ENCODE data around the gene PLXNA4.

DNA sequence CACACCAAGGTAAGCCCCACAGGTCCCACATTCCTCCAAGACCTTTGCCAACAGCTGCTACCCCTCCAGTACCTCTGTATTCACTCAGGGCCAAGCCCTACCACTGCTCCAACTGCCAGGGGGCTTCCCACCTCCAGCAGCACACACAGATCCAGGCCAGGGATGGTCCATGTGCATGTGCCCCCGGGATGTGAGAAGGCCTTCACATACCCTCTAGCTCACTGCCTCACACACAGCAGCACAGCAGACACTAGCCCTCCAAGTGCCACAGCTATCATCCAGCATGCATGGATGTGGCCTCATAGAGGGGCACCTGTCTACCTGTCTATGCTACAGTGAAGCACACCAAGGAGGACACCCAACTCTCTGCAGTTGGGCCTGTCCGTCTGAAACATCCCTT is 488.8 kb downstream of the PLXNA4 start:
- no peak for TF ChIP-seq GATA2 (IDR thresholded peaks at IDR 0.05; ENCODE audit: low read depth, low read length)
- no peak for TF ChIP-seq GATA3 (IDR thresholded peaks at IDR 0.05; ENCODE audit: low read depth, low read length)

Measured in SH-SY5Y (cell line).